ENCODE results near the gene TCAP. TPM values are rescaled to one million over a fixed set of nuclear protein-coding genes. Genes with fewer than 3 reads are reported as not detected.

TCAP gene
- total RNA-seq, 2 donors from 2014 or later: 1.5 to 1.9 TPM

- DNase-seq: no peak
- Histone ChIP-seq H3K4me1 (ENCODE audit: control insufficient read depth, insufficient read depth, low read length) (no peaks in the 10 kb centered on the region), H3K9ac (ENCODE audit: extremely low read depth, low read length, poor library complexity, severe bottlenecking) (no peak overlapping the region), H3K27me3 (ENCODE audit: control insufficient read depth, insufficient read depth, low read length, poor library complexity, severe bottlenecking) (peaks cover 25% of the 10 kb centered on the region), H3K9me3 (ENCODE audit: control insufficient read depth, low read length) (no peaks in the 10 kb centered on the region), H3K36me3 (ENCODE audit: control insufficient read depth, insufficient read depth, low read length) (peaks cover 11% of the 10 kb centered on the region), H3K27ac (ENCODE audit: low read depth, low read length) (peak overlapping the region; percentile 29), H3K4me3 (ENCODE audit: low read length) (no peak overlapping the region)
- H3K27me3 Mint-ChIP-seq (ENCODE audit: insufficient read depth): peaks cover 33% of the 10 kb centered on the region
- peaks cover 8% of the 10 kb centered on the region for H3K4me1 Mint-ChIP-seq
- peaks cover 11% of the 10 kb centered on the region for H3K36me3 Mint-ChIP-seq (ENCODE audit: low read depth)
- WGBS, 2 experiments (ENCODE audit: insufficient coverage in 1 of 2, insufficient read length in 1 of 2): no CpG with 5 or more reads among the region's 4 CpGs
- no peaks in the 10 kb centered on the region for H3K9me3 Mint-ChIP-seq
- H3K27ac Mint-ChIP-seq: no peak overlapping the region
- H3K4me3 Mint-ChIP-seq: no peak overlapping the region
- no peak for TF ChIP-seq CTCF (conservative IDR thresholded peaks at IDR 0.05)
These were observed 1.8 kb upstream of the TCAP start for GRCh38 chr17:39663340-39663687.

GRCh38 chr17:39663688-39664580 lies 1.2 kb upstream of the TCAP start:
- no peaks in the 10 kb centered on the region for H3K4me1 ChIP-seq (ENCODE audit: control insufficient read depth, insufficient read depth, low read length)
- peaks cover 30% of the 10 kb centered on the region for H3K27me3 ChIP-seq (ENCODE audit: control insufficient read depth, insufficient read depth, low read length, poor library complexity, severe bottlenecking)
- no peak for TF ChIP-seq CTCF (conservative IDR thresholded peaks at IDR 0.05)
- Mint-ChIP-seq H3K4me3 (no peak overlapping the region), H3K36me3 (ENCODE audit: low read depth) (peaks cover 11% of the 10 kb centered on the region), H3K9me3 (no peaks in the 10 kb centered on the region), H3K4me1 (peaks cover 11% of the 10 kb centered on the region), H3K27ac (no peak overlapping the region), H3K27me3 (ENCODE audit: insufficient read depth) (peaks cover 38% of the 10 kb centered on the region)
- H3K9me3 ChIP-seq (ENCODE audit: control insufficient read depth, low read length): no peaks in the 10 kb centered on the region
- H3K27ac ChIP-seq (ENCODE audit: low read depth, low read length): no peak overlapping the region
- 40 to 42% methylated on average over 8 to 17 of the region's 17 CpGs for WGBS, 2 experiments (ENCODE audit: insufficient coverage in 1 of 2, insufficient read length in 1 of 2)
- DNase-seq: peak; percentile 95
- H3K4me3 ChIP-seq (ENCODE audit: low read length): no peak overlapping the region
- peaks cover 7% of the 10 kb centered on the region for H3K36me3 ChIP-seq (ENCODE audit: control insufficient read depth, insufficient read depth, low read length)
- H3K9ac ChIP-seq (ENCODE audit: extremely low read depth, low read length, poor library complexity, severe bottlenecking): no peak overlapping the region

- Histone ChIP-seq H3K4me1 (ENCODE audit: control insufficient read depth, insufficient read depth, low read length) (no peaks in the 10 kb centered on the region), H3K4me3 (ENCODE audit: low read length) (no peak overlapping the region), H3K27me3 (ENCODE audit: control insufficient read depth, insufficient read depth, low read length, poor library complexity, severe bottlenecking) (peaks cover 43% of the 10 kb centered on the region), H3K36me3 (ENCODE audit: control insufficient read depth, insufficient read depth, low read length) (peaks cover 7% of the 10 kb centered on the region), H3K9ac (ENCODE audit: extremely low read depth, low read length, poor library complexity, severe bottlenecking) (no peak overlapping the region), H3K27ac (ENCODE audit: low read depth, low read length) (no peak overlapping the region), H3K9me3 (ENCODE audit: control insufficient read depth, low read length) (no peaks in the 10 kb centered on the region)
- Mint-ChIP-seq H3K27me3 (ENCODE audit: insufficient read depth) (peaks cover 55% of the 10 kb centered on the region), H3K27ac (no peak overlapping the region), H3K4me3 (no peak overlapping the region), H3K36me3 (ENCODE audit: low read depth) (peaks cover 6% of the 10 kb centered on the region), H3K9me3 (no peaks in the 10 kb centered on the region), H3K4me1 (peaks cover 11% of the 10 kb centered on the region)
- 83 to 88% methylated on average over 6 to 17 of the region's 17 CpGs for WGBS, 2 experiments (ENCODE audit: insufficient coverage in 1 of 2, insufficient read length in 1 of 2)
- peak; percentile 58 for TF ChIP-seq CTCF (conservative IDR thresholded peaks at IDR 0.05)
- peak; percentile 85 for DNase-seq
These were observed 584 bp downstream of the TCAP start for GRCh38 chr17:39665642-39666224.

Measured in endodermal cell (in vitro differentiated cells).